ENCODE data around the gene ZNF821.

Gene ZNF821

GRCh38 chr16:71883849-71884638, at the start of gene ZNF821:
ZNF821 (minus strand) TSS chr16:71884182; CDS start chr16:71879946, 4,236 bp downstream.
- Histone ChIP-seq H3K9me3 (replicated peaks in 1 of 11) (no peaks in the 10 kb centered on the region), H3K4me1 (peaks cover 52 to 57% (median 55%) of the 10 kb centered on the region in 10 experiments), H3K4me3 (peak within 1 kb of the TSS; percentile 89 to 97 (median 94)), H3K27ac (peak within 1 kb of the TSS; percentile 81 to 99 (median 95)), H3K9ac (peak within 1 kb of the TSS; percentile 90 to 99 (median 96)), H3K27me3 (no peaks in the 10 kb centered on the region), H3K36me3 (peaks cover 1 to 9% (median 7%) of the 10 kb centered on the region in 11 experiments; a peak in 16 of 22 replicates), H3K4me2 (peak within 1 kb of the TSS; percentile 88 to 98 (median 92)), H4K20me1 (peaks cover 0 to 32% (median 15%) of the 10 kb centered on the region in 11 experiments; a peak in 10 of 22 replicates)
- no peak for TF ChIP-seq Cebpa-rat (IDR thresholded peaks at IDR 0.05)

GRCh38 chr16:71933017-71933416, 49.0 kb upstream of the ZNF821 start:
- H3K27me3 ChIP-seq = no peaks in the 10 kb centered on the region
- no peak overlapping the region for H3K4me2 ChIP-seq
- TF ChIP-seq Cebpa-rat (IDR thresholded peaks at IDR 0.05) = no peak
- peaks cover 66 to 85% (median 78%) of the 10 kb centered on the region in 11 experiments for H3K36me3 ChIP-seq
- peaks cover 4 to 14% (median 7%) of the 10 kb centered on the region in 11 experiments for H3K9me3 ChIP-seq (replicated peaks in 1 of 11)
- H3K4me3 ChIP-seq = no peak overlapping the region
- no peak overlapping the region for H3K27ac ChIP-seq
- peaks cover 0 to 43% (median 0%) of the 10 kb centered on the region in 10 experiments; a peak in 7 of 20 replicates for H3K4me1 ChIP-seq
- H3K9ac ChIP-seq = no peak overlapping the region
- H4K20me1 ChIP-seq = peaks cover 63 to 79% (median 72%) of the 10 kb centered on the region in 11 experiments

GRCh38 chr16:71931599-71931998, 47.6 kb upstream of the ZNF821 start:
- H3K4me2 ChIP-seq = peak overlapping the region in 3 of 11 experiments; percentile 37 to 61 (median 58); a peak in 6 of 22 replicates
- H4K20me1 ChIP-seq = peaks cover 77 to 93% (median 86%) of the 10 kb centered on the region in 11 experiments
- no peaks in the 10 kb centered on the region for H3K27me3 ChIP-seq
- H3K4me1 ChIP-seq = peaks cover 0 to 48% (median 8%) of the 10 kb centered on the region in 10 experiments; a peak in 12 of 20 replicates
- H3K9ac ChIP-seq = no peak overlapping the region
- H3K27ac ChIP-seq = no peak overlapping the region
- H3K36me3 ChIP-seq = peaks cover 78 to 94% (median 88%) of the 10 kb centered on the region in 11 experiments
- TF ChIP-seq Cebpa-rat (IDR thresholded peaks at IDR 0.05) = no peak
- H3K4me3 ChIP-seq = no peak overlapping the region
- H3K9me3 ChIP-seq (replicated peaks in 1 of 11) = no peaks in the 10 kb centered on the region; a peak in 1 of 22 replicates

GRCh38 chr16:71931001-71931400, 47.0 kb upstream of the ZNF821 start:
- Histone ChIP-seq H3K9me3 (replicated peaks in 1 of 11) (no peaks in the 10 kb centered on the region), H3K27ac (no peak overlapping the region), H3K4me3 (no peak overlapping the region), H3K4me1 (peaks cover 0 to 51% (median 11%) of the 10 kb centered on the region in 10 experiments; a peak in 13 of 20 replicates), H3K4me2 (peak overlapping the region in 3 of 11 experiments; percentile 37 to 61 (median 58); a peak in 6 of 22 replicates), H3K27me3 (no peaks in the 10 kb centered on the region), H3K9ac (no peak overlapping the region), H3K36me3 (peaks cover 84 to 100% (median 94%) of the 10 kb centered on the region in 11 experiments), H4K20me1 (peaks cover 81 to 99% (median 92%) of the 10 kb centered on the region in 11 experiments)
- no peak for TF ChIP-seq Cebpa-rat (IDR thresholded peaks at IDR 0.05)

- Histone ChIP-seq H4K20me1 (peaks cover 82 to 100% (median 98%) of the 10 kb centered on the region in 11 experiments), H3K4me2 (peak overlapping the region in 2 of 11 experiments; percentile 33 to 61; a peak in 3 of 22 replicates), H3K9ac (no peak overlapping the region), H3K4me1 (peaks cover 0 to 51% (median 11%) of the 10 kb centered on the region in 10 experiments; a peak in 13 of 20 replicates), H3K27ac (no peak overlapping the region), H3K4me3 (no peak overlapping the region), H3K27me3 (no peaks in the 10 kb centered on the region), H3K36me3 (peaks cover 91 to 100% (median 98%) of the 10 kb centered on the region in 11 experiments), H3K9me3 (replicated peaks in 1 of 11) (no peaks in the 10 kb centered on the region)
- no peak for TF ChIP-seq Cebpa-rat (IDR thresholded peaks at IDR 0.05)
These were observed 46.1 kb upstream of the ZNF821 start for GRCh38 chr16:71930013-71930563.

- Histone ChIP-seq H3K9me3 (replicated peaks in 1 of 11) (no peaks in the 10 kb centered on the region), H3K4me1 (peaks cover 0 to 51% (median 11%) of the 10 kb centered on the region in 10 experiments; a peak in 13 of 20 replicates), H3K4me2 (no peak overlapping the region), H3K4me3 (no peak overlapping the region), H3K36me3 (peaks cover 91 to 100% (median 99%) of the 10 kb centered on the region in 11 experiments), H3K9ac (peak overlapping the region in 2 of 11 experiments; percentile 3 to 10; a peak in 1 of 22 replicates), H3K27me3 (no peaks in the 10 kb centered on the region), H4K20me1 (peaks cover 82 to 100% (median 99%) of the 10 kb centered on the region in 11 experiments), H3K27ac (no peak overlapping the region; a peak in 1 of 22 replicates)
- TF ChIP-seq Cebpa-rat (IDR thresholded peaks at IDR 0.05) = no peak
These were observed 45.1 kb upstream of the ZNF821 start for GRCh38 chr16:71929048-71929447.

GRCh38 chr16:71927787-71928186, 43.8 kb upstream of the ZNF821 start:
- Histone ChIP-seq H3K9me3 (replicated peaks in 1 of 11) (no peaks in the 10 kb centered on the region), H3K4me3 (no peak overlapping the region), H3K27ac (no peak overlapping the region), H3K4me1 (peaks cover 0 to 59% (median 11%) of the 10 kb centered on the region in 10 experiments; a peak in 13 of 20 replicates), H3K9ac (no peak overlapping the region), H3K36me3 (peaks cover 91 to 100% (median 99%) of the 10 kb centered on the region in 11 experiments), H3K4me2 (no peak overlapping the region), H3K27me3 (no peaks in the 10 kb centered on the region), H4K20me1 (peaks cover 81 to 100% (median 99%) of the 10 kb centered on the region in 11 experiments)
- TF ChIP-seq Cebpa-rat (IDR thresholded peaks at IDR 0.05) = no peak

GRCh38 chr16:71927383-71927782, 43.4 kb upstream of the ZNF821 start:
- Histone ChIP-seq H3K27ac (no peak overlapping the region), H3K4me2 (peak overlapping the region in 1 of 11 experiments; percentile 22; a peak in 3 of 22 replicates), H3K9me3 (replicated peaks in 1 of 11) (no peaks in the 10 kb centered on the region), H3K36me3 (peaks cover 92 to 100% (median 99%) of the 10 kb centered on the region in 11 experiments), H4K20me1 (peaks cover 78 to 100% (median 99%) of the 10 kb centered on the region in 11 experiments), H3K9ac (no peak overlapping the region), H3K27me3 (no peaks in the 10 kb centered on the region), H3K4me1 (peaks cover 0 to 62% (median 11%) of the 10 kb centered on the region in 10 experiments; a peak in 13 of 20 replicates), H3K4me3 (no peak overlapping the region)
- no peak for TF ChIP-seq Cebpa-rat (IDR thresholded peaks at IDR 0.05)

All from BLaER1 treated with 17β-estradiol and CSF1 and Interleukin-3, amounts not matched to agents 10 nM and 100 nM (cell line).